Natural killer cell (primary cell): Measurements from ENCODE around the gene GIMD1. TPM values are rescaled to one million over a fixed set of nuclear protein-coding genes. Genes with fewer than 3 reads are reported as not detected.
A peak's percentile ranks its signal among the peaks of the same experiment; 100 is the strongest.

ENCODE experiments used
- ATAC-seq, 3 donors: fragments of 150-1000 bp in 2 of 3; fragments of 200-7000 bp in 1 of 3; cut with Tn5 transposase; 1 replicate in 1 of 3; 2 replicates in 2 of 3; pipeline ENCODE4 v1.10.0; 2021; ENCODE audit warnings: mild to moderate bottlenecking in 2 of 3, moderate library complexity in 2 of 3
- DNase-seq, 2 donors: peaks; one replicate each; pipeline versions ENCODE4 v3.0.0 to v3.0.0-alpha.2; 2013 to 2021; ENCODE audit warnings: mixed read lengths in 1 of 2
- H3K27ac ChIP-seq: one replicate; pipeline ENCODE4 v1.5.1; 2013; ENCODE audit warnings: mild to moderate bottlenecking, low read length
- H3K27me3 ChIP-seq: one replicate; pipeline ENCODE4 v1.6.1; 2013; ENCODE audit warnings: low read length; ENCODE audit not compliant: control insufficient read depth, insufficient read depth
- H3K36me3 ChIP-seq: one replicate; pipeline ENCODE4 v1.6.1; 2013; ENCODE audit warnings: low read length; ENCODE audit not compliant: control insufficient read depth, insufficient read depth
- H3K4me1 ChIP-seq: one replicate; pipeline ENCODE4 v1.6.1; 2013; ENCODE audit warnings: low read length; ENCODE audit not compliant: control insufficient read depth, insufficient read depth
- H3K4me3 ChIP-seq: one replicate; pipeline ENCODE4 v1.5.1; 2013; ENCODE audit warnings: low read length
- H3K9me3 ChIP-seq: one replicate; pipeline ENCODE4 v1.6.1; 2013; ENCODE audit warnings: low read length; ENCODE audit not compliant: control insufficient read depth, insufficient read depth
- H3K27ac Mint-ChIP-seq, 2 donors: one replicate each; pipeline ENCODE4 v1.8.0; 2022; ENCODE audit warnings: mild to moderate bottlenecking in 2 of 2, mixed read lengths in 2 of 2, moderate library complexity in 1 of 2
- H3K27me3 Mint-ChIP-seq, 2 donors: one replicate each; pipeline ENCODE4 v1.8.0; 2022; ENCODE audit warnings: low read depth in 2 of 2, mixed read lengths in 2 of 2
- H3K36me3 Mint-ChIP-seq: one replicate; pipeline ENCODE4 v1.8.0; 2022; ENCODE audit warnings: mixed read lengths
- H3K4me1 Mint-ChIP-seq, 2 donors: one replicate each; pipeline ENCODE4 v1.8.0; 2022; ENCODE audit warnings: mixed read lengths in 2 of 2
- H3K4me3 Mint-ChIP-seq: one replicate; pipeline ENCODE4 v1.8.0; 2022; ENCODE audit warnings: mild to moderate bottlenecking, moderate library complexity, mixed read lengths
- H3K9me3 Mint-ChIP-seq, 2 donors: one replicate each; pipeline ENCODE4 v1.8.0; 2022; ENCODE audit warnings: mixed read lengths in 2 of 2
- CTCF ChIP-seq: fragments of 200-600 bp; IDR thresholded peaks from one replicate; pipeline ENCODE4 v1.8.0; 2022; ENCODE audit warnings: antibody characterized with exemption
- WGBS: methylation state at CpG from one replicate; pipeline ENCODE4 v1.1.7; 2013; ENCODE audit warnings: missing lambda C conversion rate; ENCODE audit not compliant: insufficient coverage; 5-methylcytosine and 5-hydroxymethylcytosine counted together
- intact Hi-C: fragments of 100-400 bp; cut with micrococcal nuclease; formaldehyde crosslinking; loops from one replicate; pipeline ENCODE4 v1.14.2; 2022
- total RNA-seq, 4 donors: library from RNA; stranded (reverse); fragments of 120-200 nt in 1 of 4; gene quantifications; one replicate each; pipeline versions ENCODE4 v1.2.3 to v1.2.4, GENCODE V29; 2013 to 2022

GIMD1 gene
- total RNA-seq, 3 donors from 2014 or later (not counting 1 experiment from before 2014, with no cell fraction given): not detected

GRCh38 chr4:106344647-106344970 is 24.0 kb downstream of the GIMD1 start:
- no CpG with 5 or more reads among the region's 1 CpG for WGBS
- H3K4me1 Mint-ChIP-seq: peaks cover 49% of the 10 kb centered on the region in 2 donors
- H3K36me3 ChIP-seq: peaks cover 34% of the 10 kb centered on the region
- peak overlapping the region; percentile 29 to 37 for H3K27ac Mint-ChIP-seq
- ATAC-seq (no peak), DNase-seq (no peak)
- intact Hi-C loops: no loop called here
- H3K4me3 ChIP-seq: no peak overlapping the region
- TF ChIP-seq CTCF: no peak
- H3K4me1 ChIP-seq: no peaks in the 10 kb centered on the region
- H3K27ac ChIP-seq: no peak overlapping the region
- H3K27me3 Mint-ChIP-seq: no peaks in the 10 kb centered on the region
- H3K36me3 Mint-ChIP-seq: peaks cover 9% of the 10 kb centered on the region
- no peak overlapping the region for H3K4me3 Mint-ChIP-seq
- no peaks in the 10 kb centered on the region for H3K9me3 ChIP-seq
- H3K9me3 Mint-ChIP-seq: peaks cover 0 to 3% of the 10 kb centered on the region in 2 donors
- H3K27me3 ChIP-seq: no peaks in the 10 kb centered on the region

DNA sequence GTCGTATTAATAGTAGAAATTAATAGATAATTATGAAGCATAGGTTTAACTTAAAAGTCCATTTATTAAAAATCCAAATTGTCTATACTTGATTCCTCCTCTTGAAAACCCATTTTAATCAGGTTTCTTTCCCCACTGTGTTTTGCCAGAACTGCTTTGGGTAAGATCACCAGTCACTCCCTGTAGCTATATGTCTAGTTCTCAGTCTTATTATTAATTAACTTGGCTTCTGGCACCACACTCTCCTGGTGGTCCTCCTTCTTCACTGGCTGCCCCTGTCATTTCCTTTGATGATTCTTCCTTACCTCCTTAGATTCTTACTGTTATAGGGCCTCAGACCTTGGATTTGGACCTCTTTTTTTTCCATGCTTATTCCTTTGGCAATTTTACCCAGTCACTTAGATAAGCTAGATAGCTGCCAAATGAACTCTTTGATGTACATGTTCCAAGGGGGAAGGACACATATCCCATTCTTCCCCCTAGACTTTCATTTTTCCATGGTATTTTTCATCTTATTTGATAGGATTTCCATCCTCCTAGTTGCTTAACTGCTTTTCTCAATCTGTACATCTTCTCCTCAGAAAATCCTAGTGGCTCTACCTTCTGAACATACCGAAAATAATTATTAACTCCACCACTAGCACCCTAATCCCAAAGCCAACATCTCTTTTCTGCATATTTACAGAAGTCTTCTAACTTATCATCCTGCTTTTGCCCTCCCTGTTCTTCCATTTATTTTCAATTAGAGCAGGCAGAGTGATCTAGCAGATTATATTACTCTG is 24.5 kb downstream of the GIMD1 start:
- no peak overlapping the region for H3K27ac ChIP-seq
- WGBS: 100% methylated on average over 1 of the region's 2 CpGs
- H3K27me3 Mint-ChIP-seq: no peaks in the 10 kb centered on the region
- peaks cover 14% of the 10 kb centered on the region for H3K36me3 Mint-ChIP-seq
- DNase-seq (no peak), ATAC-seq (no peak)
- H3K9me3 Mint-ChIP-seq: peaks cover 0 to 3% of the 10 kb centered on the region in 2 donors
- H3K4me3 ChIP-seq: no peak overlapping the region
- no peak for TF ChIP-seq CTCF
- H3K9me3 ChIP-seq: no peaks in the 10 kb centered on the region
- H3K4me1 Mint-ChIP-seq: peaks cover 54% of the 10 kb centered on the region in 2 donors
- no peak overlapping the region for H3K4me3 Mint-ChIP-seq
- no peaks in the 10 kb centered on the region for H3K27me3 ChIP-seq
- H3K4me1 ChIP-seq: no peaks in the 10 kb centered on the region
- intact Hi-C loops: no loop called here
- peak overlapping the region in 1 of 2 donors; percentile 29 for H3K27ac Mint-ChIP-seq
- peaks cover 29% of the 10 kb centered on the region for H3K36me3 ChIP-seq

DNA sequence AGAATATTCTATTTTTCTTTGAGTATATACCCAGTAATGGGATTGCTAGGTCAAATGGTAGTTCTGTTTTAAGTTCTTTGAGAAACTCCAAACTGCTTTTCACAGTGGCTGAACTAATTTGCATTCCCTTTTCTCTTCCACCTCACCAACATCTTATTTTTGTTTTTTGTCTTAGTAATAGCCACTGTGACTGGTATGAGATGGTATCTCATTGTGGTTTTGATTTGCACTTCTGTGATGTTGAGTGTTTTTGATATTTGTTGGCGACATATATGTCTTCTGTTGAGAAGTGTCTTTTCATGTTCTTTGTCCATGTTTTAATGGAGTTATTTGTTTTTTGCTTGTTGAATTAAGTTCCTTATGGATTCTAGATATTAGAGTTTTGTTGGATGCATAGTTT is 27.8 kb downstream of the GIMD1 start:
- no peak for DNase-seq

More for the DNA sequence above, 27.8 kb downstream of the GIMD1 start:
- TF ChIP-seq CTCF: no peak
- Histone ChIP-seq H3K9me3 (no peaks in the 10 kb centered on the region), H3K27me3 (no peaks in the 10 kb centered on the region), H3K4me1 (no peaks in the 10 kb centered on the region), H3K27ac (no peak overlapping the region), H3K36me3 (peaks cover 36% of the 10 kb centered on the region), H3K4me3 (no peak overlapping the region)
- H3K36me3 Mint-ChIP-seq: peaks cover 33% of the 10 kb centered on the region
- H3K27me3 Mint-ChIP-seq: no peaks in the 10 kb centered on the region
- peak overlapping the region; percentile 72 to 73 for H3K27ac Mint-ChIP-seq
- peaks cover 54 to 55% of the 10 kb centered on the region in 2 donors for H3K4me1 Mint-ChIP-seq
- peak in 1 of 3 donors; percentile 43 for ATAC-seq
- intact Hi-C loops: no loop called here
- 40% methylated on average over 1 of the region's 1 CpG for WGBS
- H3K9me3 Mint-ChIP-seq: peaks cover 0 to 10% of the 10 kb centered on the region in 2 donors
- H3K4me3 Mint-ChIP-seq: peak overlapping the region; percentile 4
